ENCODE results near the gene RALGPS2.
A peak's percentile ranks its signal among the peaks of the same experiment; 100 is the strongest.
"Not testable (repeated sequence)": the region's sequence is repeated elsewhere in the genome, so short reads cannot be mapped to it uniquely, and the experiment has no call there.

RALGPS2 gene

GRCh38 chr1:178821134-178821866, 96.3 kb downstream of the RALGPS2 start:
- TF ChIP-seq, protein P1, sequence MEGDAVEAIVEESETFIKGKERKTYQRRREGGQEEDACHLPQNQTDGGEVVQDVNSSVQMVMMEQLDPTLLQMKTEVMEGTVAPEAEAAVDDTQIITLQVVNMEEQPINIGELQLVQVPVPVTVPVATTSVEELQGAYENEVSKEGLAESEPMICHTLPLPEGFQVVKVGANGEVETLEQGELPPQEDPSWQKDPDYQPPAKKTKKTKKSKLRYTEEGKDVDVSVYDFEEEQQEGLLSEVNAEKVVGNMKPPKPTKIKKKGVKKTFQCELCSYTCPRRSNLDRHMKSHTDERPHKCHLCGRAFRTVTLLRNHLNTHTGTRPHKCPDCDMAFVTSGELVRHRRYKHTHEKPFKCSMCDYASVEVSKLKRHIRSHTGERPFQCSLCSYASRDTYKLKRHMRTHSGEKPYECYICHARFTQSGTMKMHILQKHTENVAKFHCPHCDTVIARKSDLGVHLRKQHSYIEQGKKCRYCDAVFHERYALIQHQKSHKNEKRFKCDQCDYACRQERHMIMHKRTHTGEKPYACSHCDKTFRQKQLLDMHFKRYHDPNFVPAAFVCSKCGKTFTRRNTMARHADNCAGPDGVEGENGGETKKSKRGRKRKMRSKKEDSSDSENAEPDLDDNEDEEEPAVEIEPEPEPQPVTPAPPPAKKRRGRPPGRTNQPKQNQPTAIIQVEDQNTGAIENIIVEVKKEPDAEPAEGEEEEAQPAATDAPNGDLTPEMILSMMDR (IDR thresholded peaks at IDR 0.05; ENCODE audit: low read depth, low read length, missing control alignments): no peak
- no peak for DNase-seq (ENCODE audit: low read depth)
- in situ Hi-C loops (cut with HindIII; ENCODE audit: low sequenced_read_pairs): no loop called here
- H3K4me3 ChIP-seq (ENCODE audit: low read depth, low read length): no peak overlapping the region

DNA sequence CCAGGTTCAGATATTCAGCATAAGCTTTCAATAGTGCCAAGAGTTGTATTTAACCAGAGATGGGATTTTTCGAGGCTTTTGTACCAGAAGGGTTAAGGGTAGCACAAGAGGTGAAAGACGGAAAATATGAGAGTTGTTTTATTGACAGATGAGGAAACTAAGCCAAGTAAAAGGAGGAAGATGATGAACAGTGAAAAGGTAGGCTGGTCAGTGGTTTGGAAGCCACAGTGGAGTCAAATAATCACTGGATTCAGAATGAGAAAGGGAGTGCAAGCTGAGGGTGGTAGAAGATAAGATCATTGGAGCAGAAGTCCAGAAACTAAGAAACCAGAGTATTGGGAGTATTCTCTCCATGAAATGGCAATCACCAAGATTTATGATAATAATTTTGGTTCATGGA, 100.1 kb downstream of the RALGPS2 start:
- DNase-seq (ENCODE audit: low read depth): no peak
- TF ChIP-seq, protein P1 (IDR thresholded peaks at IDR 0.05; ENCODE audit: low read depth, low read length, missing control alignments): no peak
- in situ Hi-C loops (cut with HindIII; ENCODE audit: low sequenced_read_pairs): no loop called here
- H3K4me3 ChIP-seq (ENCODE audit: low read depth, low read length): no peak overlapping the region

- TF ChIP-seq, protein P1 (IDR thresholded peaks at IDR 0.05; ENCODE audit: low read depth, low read length, missing control alignments): no peak
- in situ Hi-C loops (cut with HindIII; ENCODE audit: low sequenced_read_pairs): no loop called here
- no peak for DNase-seq (ENCODE audit: low read depth)
- no peak overlapping the region for H3K4me3 ChIP-seq (ENCODE audit: low read depth, low read length)
Measured at GRCh38 chr1:178844436-178844835, 119.4 kb downstream of the RALGPS2 start.

DNA sequence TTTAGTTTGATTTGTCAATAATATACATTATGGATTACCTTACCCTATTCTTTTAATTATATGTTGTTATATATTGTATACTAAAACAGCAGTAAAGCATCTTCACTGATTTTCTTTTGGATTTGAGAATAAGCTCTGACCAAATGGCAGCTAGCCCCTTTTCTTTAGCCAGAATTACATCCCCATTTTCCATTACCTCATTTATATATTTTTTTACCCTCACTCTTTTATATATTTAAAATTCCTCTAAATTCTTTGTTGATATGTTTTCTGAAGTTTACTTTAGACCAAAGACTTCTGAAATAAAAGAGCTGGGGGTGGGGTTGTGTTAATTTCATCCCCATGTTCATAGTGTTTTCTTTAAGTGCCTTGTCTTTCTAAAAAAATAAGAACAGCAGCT, 121.3 kb downstream of the RALGPS2 start:
- no peak overlapping the region for H3K4me3 ChIP-seq (ENCODE audit: low read depth, low read length)
- no peak for DNase-seq (ENCODE audit: low read depth)
- TF ChIP-seq, protein P1 (IDR thresholded peaks at IDR 0.05; ENCODE audit: low read depth, low read length, missing control alignments): no peak
- in situ Hi-C loops (cut with HindIII; ENCODE audit: low sequenced_read_pairs): no loop called here

DNA sequence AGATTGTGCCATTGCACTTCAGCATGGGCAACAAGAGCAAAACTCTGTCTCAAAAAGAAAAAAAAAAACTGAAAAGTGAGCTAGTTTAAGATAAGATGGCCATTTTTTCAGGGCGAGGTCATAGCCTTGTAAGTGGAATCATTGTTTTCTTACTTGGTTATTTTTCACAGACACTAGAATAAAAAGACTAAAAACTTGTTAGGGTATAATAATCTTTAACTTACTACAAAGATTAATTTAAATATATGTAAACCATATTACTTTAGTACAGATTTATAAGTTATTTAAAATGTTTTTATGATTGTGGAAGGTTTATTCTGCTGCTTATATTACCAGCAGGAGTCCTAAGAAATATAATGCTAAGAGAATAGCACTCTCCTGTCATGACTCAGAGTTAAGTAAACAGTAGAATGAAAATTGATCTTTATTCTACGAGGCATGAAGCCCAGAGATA, 122.4 kb downstream of the RALGPS2 start:
- TF ChIP-seq, protein P1 (IDR thresholded peaks at IDR 0.05; ENCODE audit: low read depth, low read length, missing control alignments): no peak
- H3K4me3 ChIP-seq (ENCODE audit: low read depth, low read length): no peak overlapping the region
- peak; percentile 42 for DNase-seq (ENCODE audit: low read depth)
- in situ Hi-C loops (cut with HindIII; ENCODE audit: low sequenced_read_pairs): no loop called here

DNA sequence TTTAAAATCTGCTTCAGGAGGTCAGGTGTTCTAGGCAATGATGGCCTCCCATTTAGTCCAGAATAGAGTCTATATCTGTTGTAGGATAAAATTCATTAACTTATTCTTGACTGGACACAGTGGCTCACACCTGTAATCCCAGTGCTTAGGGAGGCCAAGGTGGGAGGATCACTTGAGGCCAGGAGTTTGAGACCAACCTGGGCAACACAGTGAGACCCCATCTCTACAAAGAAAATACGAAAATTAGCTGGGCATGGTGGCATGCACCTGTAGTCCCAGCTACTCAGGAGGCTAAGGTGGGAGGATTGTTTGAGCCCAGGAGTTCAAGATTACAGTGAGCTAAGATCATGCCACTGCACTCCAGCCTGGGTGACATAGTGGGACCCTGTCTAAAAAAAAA, 122.9 kb downstream of the RALGPS2 start:
- in situ Hi-C loops (cut with HindIII; ENCODE audit: low sequenced_read_pairs); DNase-seq (ENCODE audit: low read depth); H3K4me3 ChIP-seq (ENCODE audit: low read depth, low read length): not testable (repeated sequence)

GRCh38 chr1:178849918-178850317, 124.9 kb downstream of the RALGPS2 start:
- in situ Hi-C loops (cut with HindIII; ENCODE audit: low sequenced_read_pairs): no loop called here
- DNase-seq (ENCODE audit: low read depth): peak; percentile 40
- TF ChIP-seq, protein P1 (IDR thresholded peaks at IDR 0.05; ENCODE audit: low read depth, low read length, missing control alignments): no peak
- H3K4me3 ChIP-seq (ENCODE audit: low read depth, low read length): no peak overlapping the region

Measured in astrocyte of the cerebellum (primary cell).